Fibroblast of skin of back (primary cell): ENCODE data around the gene ZBTB40.

Source experiments
- DNase-seq: peaks from one replicate; pipeline ENCODE4 v3.0.0-alpha.2; 2013

Gene ZBTB40

DNA sequence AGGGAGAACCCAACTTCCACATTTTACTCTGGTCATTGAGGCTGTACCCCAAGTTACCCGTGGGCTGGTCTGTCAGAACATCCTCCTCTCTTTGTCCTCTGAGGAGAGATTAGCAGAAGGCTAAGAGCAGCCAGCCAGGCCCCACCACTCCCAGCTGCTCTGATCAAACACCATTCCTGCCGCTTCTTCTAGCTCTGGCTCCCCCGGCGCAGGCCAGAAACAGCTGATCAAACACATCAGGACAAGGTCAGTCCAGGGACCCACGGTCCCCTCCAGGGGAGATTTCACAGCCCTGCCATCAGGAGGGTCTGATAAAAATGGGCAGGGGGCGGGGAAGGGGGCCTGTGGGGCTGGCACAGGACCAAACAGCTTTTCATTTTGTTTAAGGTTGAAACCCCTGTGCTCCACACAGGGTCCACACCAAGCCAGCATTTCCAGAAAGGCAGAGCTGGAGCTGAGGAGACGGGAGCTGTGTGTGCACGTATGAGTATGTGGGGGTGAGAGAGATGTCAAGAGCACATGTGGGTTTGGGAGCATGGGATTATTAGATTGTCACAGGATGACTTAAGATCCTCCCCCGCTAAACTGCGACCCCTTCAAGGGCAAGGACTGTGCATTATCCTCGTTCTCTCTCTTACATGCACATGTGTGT lies 81.7 kb downstream of the ZBTB40 start:
- DNase-seq: no peak

DNA sequence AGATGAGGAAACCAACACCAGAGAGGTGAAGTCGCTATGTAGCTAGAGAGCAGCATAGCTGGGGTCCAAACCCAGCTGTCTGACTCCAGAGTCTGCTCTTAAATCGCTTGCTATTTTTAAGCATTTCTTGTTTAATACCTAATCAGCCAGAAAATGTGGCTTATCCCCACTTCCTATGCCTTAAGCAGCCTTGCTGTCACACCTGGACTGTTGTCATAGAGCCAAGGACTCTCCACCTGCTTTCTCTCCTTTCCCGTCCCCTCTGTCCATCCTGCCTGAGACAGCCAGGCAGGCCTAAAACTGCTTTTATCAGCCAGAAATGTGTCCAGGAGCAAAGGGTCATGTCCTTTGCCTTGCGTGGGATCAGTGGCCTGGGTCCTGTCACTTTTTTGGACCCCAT lies 83.3 kb downstream of the ZBTB40 start:
- DNase-seq: no peak

DNA sequence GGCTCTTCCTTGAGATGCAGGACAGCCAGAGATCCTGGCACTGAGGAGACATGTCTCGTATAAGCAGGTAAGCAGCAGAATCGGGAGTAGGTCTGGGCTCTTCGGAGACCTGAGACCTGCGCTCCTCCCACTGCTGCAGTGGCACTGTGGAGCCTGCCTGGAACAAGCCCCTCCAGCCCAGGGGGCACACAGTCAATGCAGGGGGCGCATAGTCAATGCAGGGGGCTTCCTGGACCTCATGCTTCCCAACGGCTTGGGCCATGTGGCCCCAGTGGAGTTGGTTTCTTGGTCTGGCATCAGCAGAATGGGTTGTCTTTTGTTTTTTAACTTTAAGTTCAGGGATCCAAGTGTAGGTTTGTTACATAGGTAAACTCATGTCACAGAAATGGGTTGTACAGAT lies 83.7 kb downstream of the ZBTB40 start:
- DNase-seq: no peak

DNA sequence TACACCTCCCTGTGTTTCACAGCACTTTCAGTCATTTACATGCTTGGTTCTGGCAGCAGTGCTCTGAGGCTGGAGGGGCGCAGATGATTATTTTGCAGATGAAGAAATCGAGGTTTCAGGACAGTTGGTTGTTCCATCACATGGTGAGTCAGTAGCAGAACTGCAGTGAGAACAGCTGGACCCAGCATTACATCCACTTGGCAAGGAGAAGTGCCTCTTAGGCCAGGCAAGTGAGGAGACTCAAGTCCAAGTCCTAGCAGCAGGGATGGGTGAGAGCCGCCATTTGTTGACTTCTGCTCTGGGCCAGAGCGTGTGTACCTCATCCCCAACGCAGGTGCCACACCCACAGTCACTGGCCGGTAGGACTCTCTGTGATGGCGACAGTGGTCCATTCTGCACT lies 84.9 kb downstream of the ZBTB40 start:
- DNase-seq: no peak

DNA sequence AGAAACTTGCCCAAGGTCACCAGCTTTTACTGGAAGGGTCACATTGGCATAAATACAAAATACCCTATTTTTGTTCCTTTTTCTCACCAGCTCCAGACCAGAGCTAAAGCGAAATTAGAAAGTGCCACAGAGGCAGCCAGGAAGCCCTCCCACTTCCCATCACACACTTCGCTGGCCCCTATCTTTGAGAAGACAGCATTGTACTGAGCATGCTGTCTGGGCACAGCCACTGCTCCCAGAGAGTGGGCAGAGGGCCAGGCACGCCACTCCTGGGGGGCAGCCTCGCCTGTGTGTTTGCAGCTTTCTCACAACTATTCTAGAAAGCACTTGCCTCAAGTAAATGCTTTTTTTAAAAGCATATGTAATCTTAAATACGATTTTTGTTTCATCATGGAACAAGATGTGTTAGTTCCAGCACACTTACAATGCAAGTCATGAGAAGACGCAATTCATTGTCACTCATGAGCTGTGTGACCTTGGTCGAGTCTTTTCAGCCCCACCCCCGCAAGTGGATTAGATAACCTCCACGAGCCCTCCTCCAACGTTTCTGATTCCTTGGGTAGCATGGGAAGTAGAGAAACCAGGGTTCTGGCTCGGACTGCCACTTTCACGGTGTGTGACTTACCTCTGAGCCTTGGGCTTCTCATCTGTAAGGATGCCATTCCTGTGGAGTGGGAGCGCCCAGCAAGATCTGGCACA lies 85.9 kb downstream of the ZBTB40 start:
- no peak for DNase-seq

DNA sequence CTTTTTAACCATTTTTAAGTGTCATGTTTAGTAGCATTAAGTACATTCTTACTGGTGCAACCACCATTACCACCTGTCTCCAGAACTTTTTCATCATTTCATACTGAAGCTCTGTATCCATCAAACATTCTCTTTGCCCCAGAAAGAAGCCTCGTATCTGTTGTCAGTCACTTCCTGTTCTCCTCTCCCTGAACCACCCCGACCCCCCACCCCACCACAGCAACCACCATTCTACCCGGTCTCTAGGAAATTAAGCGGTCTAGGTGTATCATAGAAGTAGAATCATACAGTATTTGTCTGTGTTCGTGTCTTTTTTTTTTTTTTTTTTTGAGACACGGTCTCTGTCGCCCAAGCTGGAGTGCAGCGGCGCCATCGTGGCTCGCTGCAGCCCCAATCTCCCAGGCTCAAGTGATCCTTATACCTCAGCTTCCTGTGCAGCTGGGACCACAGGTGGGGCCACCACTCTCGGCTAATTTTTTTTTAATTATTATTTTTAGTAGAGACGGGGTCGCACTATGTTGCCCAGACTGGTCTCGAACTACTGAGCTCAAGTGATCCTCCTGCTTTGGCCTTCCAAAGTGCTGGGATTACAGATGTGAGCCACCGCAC lies 88.0 kb downstream of the ZBTB40 start:
- DNase-seq: no peak

DNA sequence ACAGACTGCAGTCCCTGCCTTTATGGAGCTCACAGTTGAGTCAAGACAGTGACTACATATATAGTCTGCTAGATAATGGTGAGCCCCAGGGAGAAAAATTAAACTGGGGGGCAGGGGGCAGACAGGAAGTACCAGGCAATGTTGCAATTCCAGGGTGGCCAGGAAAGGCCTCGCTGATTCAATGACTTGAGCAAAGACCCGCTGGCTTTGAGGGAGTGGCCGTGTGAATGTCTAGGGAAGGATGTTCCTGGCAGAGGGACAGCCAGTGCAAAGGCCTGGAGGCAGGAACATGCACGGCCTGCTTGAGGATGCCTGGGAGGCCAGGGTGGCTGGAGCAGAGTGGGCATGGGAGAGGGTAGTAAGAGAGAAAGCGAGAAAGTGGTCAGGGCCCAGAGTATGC lies 88.7 kb downstream of the ZBTB40 start:
- DNase-seq: peak; percentile 39

DNA sequence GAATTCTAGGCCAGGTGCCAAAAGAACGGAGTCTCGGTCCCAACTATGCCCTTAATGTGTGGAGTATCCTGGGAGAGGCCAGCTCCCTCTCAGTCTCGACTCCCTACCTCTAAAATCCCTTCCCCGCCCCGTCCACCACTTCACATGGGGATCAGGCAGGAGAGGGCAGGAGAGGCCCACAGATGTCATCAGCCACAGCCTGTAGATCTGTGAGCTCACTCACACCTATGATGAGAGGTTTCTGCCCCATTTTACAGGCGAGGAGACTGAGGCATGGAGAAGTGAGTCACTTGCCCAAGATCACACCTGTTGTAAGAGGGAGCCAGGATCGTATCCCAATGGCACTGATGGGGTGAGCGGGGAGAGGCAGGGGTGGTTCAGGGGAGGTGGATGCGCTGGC lies 91.2 kb downstream of the ZBTB40 start:
- DNase-seq: no peak

DNA sequence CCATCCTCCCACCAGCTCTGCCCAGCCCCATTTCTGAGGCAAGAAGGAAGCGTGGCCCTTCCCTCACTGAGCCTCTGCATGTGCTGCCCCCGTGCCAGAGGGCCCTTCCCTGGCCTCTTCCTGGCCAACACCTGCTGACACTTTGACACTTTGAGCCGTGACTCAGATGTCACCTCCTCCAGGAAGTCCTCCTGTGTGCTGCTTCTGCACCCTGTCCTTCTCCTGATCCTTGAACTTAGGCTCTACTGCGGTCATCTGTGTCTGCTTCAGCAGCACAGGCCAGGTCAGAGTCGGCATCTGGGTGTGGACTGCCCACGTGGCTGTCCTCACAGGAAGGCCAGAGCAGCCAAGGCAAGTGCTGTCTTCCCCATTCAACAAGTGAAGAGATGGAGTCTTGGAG lies 92.0 kb downstream of the ZBTB40 start:
- no peak for DNase-seq

DNA sequence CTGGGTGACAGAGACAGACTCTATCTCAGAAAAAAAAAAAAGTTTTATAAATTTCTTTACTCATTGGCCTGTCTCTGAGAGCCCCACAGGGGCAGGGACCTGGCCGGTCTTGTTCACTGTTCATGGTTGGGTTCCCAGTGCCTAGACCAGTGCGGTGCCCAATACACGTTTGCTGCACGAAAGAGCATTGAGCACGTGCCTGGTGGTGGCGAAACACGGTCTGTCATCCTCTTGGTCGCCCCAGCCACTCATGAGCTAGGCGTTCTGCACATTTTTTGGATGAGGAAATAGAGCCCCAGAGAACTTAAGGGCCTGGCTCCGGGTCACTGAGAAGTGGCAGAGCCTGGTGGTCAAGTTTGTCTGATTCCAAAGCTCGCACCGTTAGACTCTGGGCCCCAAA lies 93.0 kb downstream of the ZBTB40 start:
- DNase-seq: no peak

DNA sequence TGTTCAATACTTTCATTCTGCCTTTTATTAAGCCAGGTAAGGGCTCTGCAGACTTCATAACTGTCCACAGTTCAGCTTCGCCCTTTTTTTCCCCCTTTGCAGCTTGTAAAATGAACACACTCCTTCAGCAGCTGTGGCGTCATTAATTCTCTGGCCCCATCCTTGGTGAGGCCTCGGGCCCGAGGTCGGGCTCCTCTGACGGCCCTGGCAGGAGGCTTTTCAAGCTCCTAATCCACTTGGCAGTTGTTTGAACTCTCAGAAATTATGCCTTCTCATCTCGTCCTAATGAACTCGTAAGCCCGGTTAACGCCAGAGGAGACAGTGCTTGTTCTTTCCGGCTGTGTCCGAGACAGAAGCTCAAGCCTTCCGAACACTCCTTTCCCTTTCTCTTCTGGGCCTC lies 93.5 kb downstream of the ZBTB40 start:
- DNase-seq: no peak

DNA sequence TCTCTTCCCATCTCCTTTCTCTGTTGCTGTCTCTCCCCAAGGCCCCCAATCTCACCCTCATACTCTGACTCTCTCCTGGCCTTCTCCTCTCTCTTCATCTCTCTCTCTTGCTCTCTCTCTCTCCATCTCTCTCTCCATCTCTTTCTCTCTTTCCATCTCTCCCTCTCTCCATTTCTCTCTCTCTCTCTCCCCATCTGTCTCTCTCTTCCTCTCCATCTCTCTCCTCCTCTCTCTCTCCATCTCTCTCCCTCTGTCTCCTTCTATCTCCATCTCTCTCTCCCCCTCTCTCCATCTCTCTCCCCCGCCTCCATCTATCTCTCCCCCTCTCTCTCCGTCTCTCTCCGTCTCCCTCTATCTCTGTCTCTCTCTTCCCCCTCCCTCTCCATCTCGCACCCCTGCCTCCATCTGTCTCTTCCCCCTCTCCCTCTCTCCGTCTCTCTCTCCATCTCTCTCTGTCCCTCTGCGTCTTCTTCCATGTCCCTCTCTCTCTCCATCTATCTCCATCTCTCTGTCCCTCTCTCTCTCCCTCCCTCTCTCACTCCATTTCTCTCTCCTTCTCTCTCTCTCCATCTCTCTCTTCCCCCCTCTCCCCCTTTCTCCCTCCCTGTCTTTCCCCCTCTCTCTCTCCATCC lies 95.7 kb downstream of the ZBTB40 start:
- no peak for DNase-seq

DNA sequence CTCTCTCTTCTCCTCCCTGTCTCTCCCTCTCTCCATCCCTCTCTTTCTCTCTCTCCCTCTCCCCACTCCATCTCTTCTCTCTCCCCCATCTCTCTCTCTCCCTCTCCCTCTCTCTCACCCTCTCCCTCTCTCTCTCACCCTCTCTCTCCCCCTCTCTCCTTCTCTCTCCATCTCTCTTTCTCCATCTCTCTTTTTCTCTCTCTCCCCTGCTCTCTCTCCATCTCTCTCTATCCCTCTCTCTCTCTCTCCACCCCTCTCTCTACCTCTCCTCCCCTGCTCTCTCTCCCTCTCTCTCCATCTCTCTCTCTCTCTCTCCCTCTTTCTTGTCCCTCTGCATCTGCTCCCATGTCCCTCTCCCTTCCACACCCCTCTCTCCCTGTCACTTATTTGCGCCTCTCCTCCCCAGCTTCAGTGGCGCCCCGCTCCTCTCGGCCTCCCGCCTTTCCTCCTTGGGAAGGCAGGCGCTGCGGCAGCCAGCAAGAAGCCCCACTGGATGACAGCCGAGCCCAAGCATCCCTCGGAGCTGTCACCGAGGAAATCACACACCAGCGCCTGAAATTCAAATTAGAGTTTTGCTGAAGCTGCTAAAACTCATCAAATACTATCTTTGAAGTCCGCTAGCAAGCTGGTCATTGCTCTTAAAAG lies 96.3 kb downstream of the ZBTB40 start:
- no peak for DNase-seq

DNA sequence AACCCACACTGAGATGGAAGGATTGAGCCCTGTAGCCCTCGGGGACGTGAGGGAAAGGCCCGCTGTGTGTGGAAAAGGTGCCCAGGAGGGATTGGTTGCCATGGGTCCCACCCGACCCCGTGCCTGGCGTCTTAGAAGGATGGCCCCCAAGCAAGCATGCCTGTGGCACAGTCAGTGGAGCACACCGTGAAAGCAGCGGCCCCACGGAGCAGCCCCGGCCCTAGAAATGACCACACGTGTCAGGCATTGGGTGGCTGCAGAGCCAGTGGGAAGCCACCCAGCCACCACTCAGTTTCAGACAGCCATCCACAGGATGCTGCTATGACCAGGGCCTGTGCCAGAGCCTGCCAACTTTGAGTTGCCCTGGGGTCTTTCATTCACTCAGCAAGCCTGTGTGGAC lies 98.4 kb downstream of the ZBTB40 start:
- no peak for DNase-seq

DNA sequence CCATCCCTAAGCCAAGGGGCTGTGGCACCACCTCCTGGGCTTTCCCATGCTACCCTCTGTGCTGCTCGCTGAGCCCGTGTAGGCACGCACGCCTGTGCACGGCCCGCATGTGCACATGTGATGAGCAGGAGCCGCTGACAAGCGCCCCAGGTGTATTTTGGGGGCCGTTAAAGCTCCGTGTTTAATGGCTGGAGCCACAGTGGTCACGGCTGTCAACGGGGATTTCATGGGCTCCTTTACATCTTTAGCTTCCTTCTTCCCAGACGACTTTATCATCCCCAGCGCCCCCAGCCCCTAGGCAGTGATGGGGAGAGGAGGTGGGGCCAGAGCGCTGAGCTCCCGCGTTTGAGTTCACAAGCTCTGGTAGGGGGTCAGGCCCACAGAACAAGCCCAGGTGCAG lies 99.9 kb downstream of the ZBTB40 start:
- DNase-seq: no peak

DNA sequence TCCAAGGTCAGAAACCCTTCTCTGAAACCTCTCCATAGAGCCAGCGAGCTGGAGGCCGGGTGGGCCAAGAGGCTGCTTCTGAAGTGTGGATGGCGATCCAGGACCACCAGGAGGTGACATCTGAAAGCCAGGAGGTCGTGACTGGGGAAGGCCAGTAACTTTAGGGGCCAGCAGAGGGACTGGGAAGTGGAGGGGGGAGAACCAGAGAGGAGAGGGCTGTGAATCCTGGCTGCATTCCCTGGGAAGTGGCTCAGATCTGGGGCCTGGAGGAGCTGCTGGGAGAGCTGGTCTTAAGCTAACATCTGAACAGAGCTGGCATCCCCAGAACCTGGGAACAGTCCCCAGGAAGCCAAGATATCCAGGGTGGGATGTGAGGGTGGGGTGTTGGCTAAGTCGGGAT lies 100.4 kb downstream of the ZBTB40 start:
- DNase-seq: no peak

DNA sequence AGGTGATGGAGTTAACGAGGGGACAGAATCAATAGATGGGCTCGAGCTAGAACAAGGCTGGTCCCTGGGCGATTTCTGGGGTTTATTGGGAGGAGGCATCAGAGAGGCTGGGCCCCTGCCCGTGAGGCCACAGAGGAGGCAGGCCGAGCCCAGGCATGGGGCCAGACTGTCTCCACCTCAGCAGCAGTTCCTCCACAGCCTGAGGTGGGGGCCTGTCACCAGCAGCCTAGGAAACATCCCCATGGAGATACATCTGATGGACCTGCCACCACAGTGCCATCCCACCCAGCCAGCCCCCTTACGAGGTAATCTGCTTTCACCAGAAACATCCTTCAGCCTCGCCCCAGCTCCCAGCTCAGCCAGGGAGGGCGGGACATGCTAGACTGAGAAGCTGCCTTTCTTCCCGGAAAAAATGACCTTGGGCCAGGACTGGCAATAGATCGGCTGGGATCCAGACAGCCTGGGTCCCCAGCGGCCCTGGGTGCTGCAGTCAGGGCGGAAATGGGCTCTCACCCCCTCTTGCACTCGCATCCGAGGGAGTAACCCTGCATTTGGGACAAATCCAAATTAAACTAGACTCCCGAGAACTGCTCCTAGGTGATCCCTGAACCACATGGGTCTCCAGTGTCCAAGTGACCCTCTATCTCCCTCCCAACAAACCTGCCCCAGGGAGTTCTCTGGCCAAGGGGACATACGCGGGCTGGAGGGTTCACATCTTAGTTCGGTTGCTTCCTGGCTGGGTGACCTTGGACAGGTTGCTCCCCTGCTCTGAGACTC lies 101.6 kb downstream of the ZBTB40 start:
- no peak for DNase-seq

DNA sequence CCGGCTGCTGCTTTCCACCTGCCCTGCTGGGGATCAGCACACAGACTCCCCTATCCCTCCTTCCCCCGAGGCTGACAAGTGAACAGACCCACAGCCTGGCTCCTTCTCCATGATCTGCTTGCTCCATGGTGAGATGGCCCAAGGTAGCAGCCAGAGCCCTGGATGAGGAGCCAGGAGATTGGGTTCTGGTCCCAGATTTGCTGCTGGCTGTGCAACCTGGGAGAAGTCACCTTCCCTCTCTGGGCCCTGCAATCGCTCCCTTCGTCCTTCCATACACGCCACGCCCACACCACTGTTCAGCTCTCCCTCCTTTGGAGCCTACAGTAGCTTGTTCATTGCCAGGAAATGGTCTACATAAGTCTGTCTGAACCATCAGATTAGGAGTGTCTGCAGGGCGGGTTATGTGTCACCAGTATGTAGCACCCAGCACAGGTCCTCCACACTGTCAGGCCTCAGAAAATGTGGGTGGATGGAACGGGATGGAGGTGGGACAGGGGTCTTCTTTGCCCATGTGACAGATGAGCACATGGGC lies 102.4 kb downstream of the ZBTB40 start:
- no peak for DNase-seq

DNA sequence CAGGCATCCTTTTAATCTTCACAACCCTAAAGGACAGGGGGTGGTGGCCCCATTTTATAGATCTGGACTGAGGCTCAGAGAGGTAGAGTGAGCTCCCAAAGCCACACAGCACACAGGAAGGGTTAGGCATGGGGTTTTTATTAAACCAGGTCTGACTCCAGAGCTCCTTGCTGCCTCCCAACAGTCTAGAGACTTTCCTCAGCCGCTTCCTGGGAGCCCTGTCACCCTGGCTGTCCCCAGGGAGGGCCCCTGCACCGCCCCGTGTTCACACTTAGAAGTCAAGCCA lies 103.7 kb downstream of the ZBTB40 start:
- no peak for DNase-seq

DNA sequence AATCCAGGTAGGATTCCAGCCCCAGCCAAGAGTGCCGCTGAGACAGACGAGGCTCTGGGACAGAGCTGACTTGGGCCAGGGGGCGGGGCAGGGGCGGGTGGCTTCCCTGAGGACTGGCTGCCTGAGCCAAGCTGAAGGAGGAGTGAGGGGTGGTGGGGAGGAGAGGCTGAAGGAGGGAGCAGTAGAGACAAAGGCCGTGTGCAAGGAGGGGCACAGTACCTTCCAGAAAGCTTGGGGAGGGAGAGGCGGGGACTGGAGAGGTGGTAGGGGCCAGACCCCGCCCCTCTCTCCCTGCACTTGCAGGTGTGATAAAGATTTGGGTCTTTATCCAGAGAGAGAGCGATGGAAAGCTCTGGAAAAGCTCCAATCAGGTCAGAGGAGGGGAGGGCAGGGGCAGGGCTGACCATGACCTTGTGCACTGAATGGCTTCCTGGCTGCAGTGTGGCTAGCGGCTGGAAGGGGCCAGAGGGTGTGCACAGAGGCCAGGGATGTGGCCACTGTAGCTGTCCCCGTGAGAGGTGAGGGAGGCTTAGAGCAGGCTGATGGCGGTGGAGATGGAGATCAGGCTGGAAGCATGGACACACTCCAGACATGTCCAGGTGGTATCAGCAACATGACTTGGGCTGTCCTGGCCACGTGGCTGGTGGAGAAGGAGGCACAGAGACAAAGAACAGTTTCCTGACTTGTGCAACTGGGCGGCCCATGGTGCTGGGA lies 104.9 kb downstream of the ZBTB40 start:
- no peak for DNase-seq

DNA sequence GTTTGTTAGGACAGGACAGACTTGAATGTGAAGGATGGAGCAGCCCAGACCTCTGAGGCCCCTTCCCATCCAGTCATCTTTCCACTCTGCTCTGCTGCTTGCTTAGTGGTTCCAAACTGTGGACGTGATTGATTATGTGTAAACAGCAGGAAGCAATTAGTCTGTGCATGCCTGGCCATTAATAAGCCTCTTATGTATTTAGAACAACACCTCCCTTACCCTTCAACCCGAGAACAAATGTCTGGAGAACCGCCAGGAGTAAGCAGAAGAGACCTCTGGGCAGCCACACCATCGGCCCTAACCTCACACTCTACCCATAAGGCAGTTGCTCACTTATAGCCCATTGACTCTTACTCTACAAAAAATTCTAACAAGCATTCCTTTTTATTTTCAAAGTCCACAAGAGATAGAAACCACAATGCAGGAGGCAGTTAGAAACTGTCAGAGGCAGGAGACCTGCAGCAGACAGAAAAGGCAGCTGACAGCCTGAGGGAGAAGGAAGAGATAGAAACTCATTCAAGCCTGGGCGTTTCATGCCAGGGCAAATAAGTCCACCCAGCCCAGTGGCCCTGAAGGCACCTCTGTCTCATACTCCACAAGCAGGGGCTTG lies 105.8 kb downstream of the ZBTB40 start:
- DNase-seq: no peak
